H9 (cell line): ENCODE data around the gene PFN3. TPM values are rescaled to one million over a fixed set of nuclear protein-coding genes. Genes with fewer than 3 reads are reported as not detected.

Source experiments
- DNase-seq: peaks from one replicate; pipeline ENCODE4 v3.0.0-alpha.2; 2017
- H2AFZ ChIP-seq: one replicate; pipeline ENCODE4 v1.6.1; 2013; ENCODE audit warnings: mild to moderate bottlenecking, low read length, control low read depth, moderate library complexity
- H2AK5ac ChIP-seq: 2 replicates; pipeline ENCODE4 v1.6.1; 2013; ENCODE audit warnings: low read length, control low read depth, mixed read lengths; ENCODE audit not compliant: insufficient read length
- H2BK120ac ChIP-seq: one replicate; pipeline ENCODE4 v1.6.1; 2013; ENCODE audit warnings: low read depth, mild to moderate bottlenecking, low read length, control low read depth, inconsistent platforms; ENCODE audit not compliant: poor library complexity, severe bottlenecking
- H2BK12ac ChIP-seq: 2 replicates; pipeline ENCODE4 v1.6.1; 2013; ENCODE audit warnings: low read length, control low read depth, mixed read lengths, low read depth; ENCODE audit not compliant: insufficient read length
- H2BK15ac ChIP-seq: 2 replicates; pipeline ENCODE4 v1.6.1; 2013; ENCODE audit warnings: low read depth, low read length, control low read depth
- H2BK20ac ChIP-seq: one replicate; pipeline ENCODE4 v1.6.1; 2013; ENCODE audit warnings: low read depth, mild to moderate bottlenecking, low read length, control low read depth, inconsistent platforms; ENCODE audit not compliant: poor library complexity, severe bottlenecking
- H2BK5ac ChIP-seq: 2 replicates; pipeline ENCODE4 v1.6.1; 2013; ENCODE audit warnings: low read length, control low read depth, mixed read lengths; ENCODE audit not compliant: insufficient read length
- H3K14ac ChIP-seq: 2 replicates; pipeline ENCODE4 v1.6.1; 2013; ENCODE audit warnings: low read length, control low read depth; ENCODE audit not compliant: insufficient read depth
- H3K18ac ChIP-seq: 2 replicates; pipeline ENCODE4 v1.6.1; 2013; ENCODE audit warnings: low read depth, mild to moderate bottlenecking, mixed read lengths, low read length, control low read depth; ENCODE audit not compliant: insufficient read length
- H3K23ac ChIP-seq: 2 replicates; pipeline ENCODE4 v1.6.1; 2013; ENCODE audit warnings: low read length, control low read depth, mixed read lengths, low read depth; ENCODE audit not compliant: insufficient read length
- H3K23me2 ChIP-seq: 2 replicates; pipeline ENCODE4 v1.6.1; 2013; ENCODE audit warnings: low read depth, mild to moderate bottlenecking, mixed read lengths, low read length, control low read depth; ENCODE audit not compliant: insufficient read length, poor library complexity, severe bottlenecking
- H3K27ac ChIP-seq: 2 replicates; pipeline ENCODE4 v1.5.1; 2013; ENCODE audit warnings: low read length, control low read depth, mixed read lengths, low read depth; ENCODE audit not compliant: insufficient read length
- H3K27me3 ChIP-seq: 2 replicates; pipeline ENCODE4 v1.6.1; 2013; ENCODE audit warnings: low read length, control low read depth, inconsistent platforms; ENCODE audit not compliant: insufficient read depth
- H3K4ac ChIP-seq: 2 replicates; pipeline ENCODE4 v1.6.1; 2013; ENCODE audit warnings: low read depth, mild to moderate bottlenecking, control low read depth, inconsistent platforms, low read length, moderate library complexity
- H3K4me1 ChIP-seq: 2 replicates; pipeline ENCODE4 v1.6.1; 2013; ENCODE audit warnings: low read length, control low read depth, inconsistent platforms; ENCODE audit not compliant: insufficient read depth
- H3K4me2 ChIP-seq: 2 replicates; pipeline ENCODE4 v1.6.1; 2013; ENCODE audit warnings: low read length, control low read depth, mixed read lengths; ENCODE audit not compliant: insufficient read length, insufficient read depth
- H3K56ac ChIP-seq: 2 replicates; pipeline ENCODE4 v1.6.1; 2013; ENCODE audit warnings: low read depth, mild to moderate bottlenecking, mixed read lengths, low read length, control low read depth; ENCODE audit not compliant: insufficient read length
- H3K79me1 ChIP-seq: 2 replicates; pipeline ENCODE4 v1.6.1; 2013; ENCODE audit warnings: low read depth, mild to moderate bottlenecking, moderate library complexity, low read length, control low read depth, inconsistent platforms; ENCODE audit not compliant: insufficient read depth, poor library complexity, severe bottlenecking
- H3K79me2 ChIP-seq: 2 replicates; pipeline ENCODE4 v1.6.1; 2013; ENCODE audit warnings: low read length, control low read depth, inconsistent platforms; ENCODE audit not compliant: insufficient read depth
- H3K9ac ChIP-seq: 2 replicates; pipeline ENCODE4 v1.6.1; 2013; ENCODE audit warnings: low read length, control low read depth, mixed read lengths; ENCODE audit not compliant: insufficient read length; ENCODE audit errors: extremely low read depth
- H3K9me3 ChIP-seq: one replicate; pipeline ENCODE4 v1.6.1; 2013; ENCODE audit warnings: low read depth, low read length, inconsistent platforms; ENCODE audit not compliant: control insufficient read depth
- H3T11ph ChIP-seq: one replicate; pipeline ENCODE4 v1.6.1; 2013; ENCODE audit warnings: mild to moderate bottlenecking, low read length, control low read depth, inconsistent platforms
- H4K20me1 ChIP-seq: one replicate; pipeline ENCODE4 v1.6.1; 2013; ENCODE audit not compliant: control insufficient read depth, insufficient read length, insufficient read depth
- H4K5ac ChIP-seq: 2 replicates; pipeline ENCODE4 v1.6.1; 2013; ENCODE audit warnings: low read depth, mild to moderate bottlenecking, mixed read lengths, low read length, control low read depth; ENCODE audit not compliant: insufficient read length
- H4K8ac ChIP-seq: replicated peaks from 2 replicates; pipeline ENCODE4 v1.6.1; 2013; ENCODE audit warnings: low read length, control low read depth, mixed read lengths, low read depth; ENCODE audit not compliant: insufficient read length
- H4K91ac ChIP-seq: 2 replicates; pipeline ENCODE4 v1.6.1; 2013; ENCODE audit warnings: low read depth, mild to moderate bottlenecking, moderate library complexity, mixed read lengths, low read length, control low read depth; ENCODE audit not compliant: insufficient read length
- H3K27ac Mint-ChIP-seq, 3 experiments: 2 replicates in 2 of 3; 3 replicates in 1 of 3; pipeline ENCODE4 v1.8.0; 2020 to 2021; ENCODE audit warnings: mixed read lengths in 3 of 3, mild to moderate bottlenecking in 1 of 3, moderate library complexity in 1 of 3
- H3K27me3 Mint-ChIP-seq: 2 replicates; pipeline ENCODE4 v1.8.0; 2021; ENCODE audit warnings: low read depth, mild to moderate bottlenecking, moderate library complexity, mixed read lengths
- H3K36me3 Mint-ChIP-seq, 3 experiments: 2 replicates in 2 of 3; 3 replicates in 1 of 3; pipeline ENCODE4 v1.8.0; 2020 to 2021; ENCODE audit warnings: low read depth in 3 of 3, mixed read lengths in 3 of 3; ENCODE audit not compliant: insufficient read depth in 1 of 3
- H3K4me1 Mint-ChIP-seq, 2 experiments: 2 replicates each; pipeline ENCODE4 v1.8.0; 2020; ENCODE audit warnings: mixed read lengths in 2 of 2
- H3K4me3 Mint-ChIP-seq, 2 experiments: 2 replicates in 1 of 2; 3 replicates in 1 of 2; pipeline ENCODE4 v1.8.0; 2020 to 2021; ENCODE audit warnings: mild to moderate bottlenecking in 2 of 2, mixed read lengths in 2 of 2, moderate library complexity in 1 of 2
- H3K9me3 Mint-ChIP-seq, 2 experiments: 2 replicates in 1 of 2; 3 replicates in 1 of 2; pipeline ENCODE4 v1.8.0; 2020; ENCODE audit warnings: mild to moderate bottlenecking in 2 of 2, mixed read lengths in 2 of 2, moderate library complexity in 1 of 2
- WGBS: extraction: QIAGEN DNeasy Blood & Tissue Kit; methylation state at CpG from one replicate; pipeline ENCODE4 v1.1.7; 2013; ENCODE audit warnings: missing lambda C conversion rate, low lambda C conversion rate, mixed read lengths; ENCODE audit not compliant: insufficient read length; ENCODE audit errors: extremely low coverage; 5-methylcytosine and 5-hydroxymethylcytosine counted together
- total RNA-seq: library from RNA; stranded (reverse); gene quantifications from 2 replicates; pipeline ENCODE4 v1.2.1, GENCODE V29; 2021
- TF ChIP-seq, protein P1 (sequence below): fragments of 200-600 bp; sonication (generic); conservative IDR thresholded peaks from 3 replicates; pipeline ENCODE4 v1.8.0; 2021; ENCODE audit warnings: antibody characterized with exemption, mild to moderate bottlenecking

The PFN3 gene
- total RNA-seq, 1 experiment from 2014 or later: not detected

GRCh38 chr5:177354711-177355110 is 45.8 kb downstream of the PFN3 start:
- Histone ChIP-seq H3K9me3 (no peaks in the 10 kb centered on the region), H2BK12ac (no peak overlapping the region), H3K27me3 (no peaks in the 10 kb centered on the region), H2BK20ac (no peak overlapping the region), H4K8ac (no peak overlapping the region), H3K79me1 (peaks cover 4% of the 10 kb centered on the region), H3K18ac (no peak overlapping the region), H2AFZ (no peak overlapping the region), H3T11ph (no peak overlapping the region), H3K79me2 (peaks cover 13% of the 10 kb centered on the region), H3K14ac (no peak overlapping the region), H2BK5ac (no peak overlapping the region), H3K4me2 (no peak overlapping the region), H3K9ac (no peak overlapping the region), H3K56ac (no peak overlapping the region), H4K91ac (no peak overlapping the region), H4K20me1 (no peaks in the 10 kb centered on the region), H3K27ac (no peak overlapping the region), H2AK5ac (no peak overlapping the region), H2BK120ac (no peak overlapping the region), H3K23ac (no peak overlapping the region), H3K4ac (no peak overlapping the region), H3K23me2 (peaks cover 7% of the 10 kb centered on the region), H3K4me1 (peaks cover 3% of the 10 kb centered on the region; the same call in 1 of the 2 replicates), H2BK15ac (no peak overlapping the region), H4K5ac (no peak overlapping the region)
- Mint-ChIP-seq H3K36me3 (peaks cover 2 to 5% (median 3%) of the 10 kb centered on the region in 3 experiments; a peak in 5 of 7 replicates), H3K4me3 (no peak overlapping the region; a peak in 1 of 5 replicates), H3K27ac (no peak overlapping the region), H3K27me3 (peaks cover 47% of the 10 kb centered on the region), H3K9me3 (peaks cover 3 to 4% of the 10 kb centered on the region in 2 experiments; a peak in 4 of 5 replicates), H3K4me1 (peaks cover 14 to 19% of the 10 kb centered on the region in 2 experiments)
- TF ChIP-seq, protein P1, sequence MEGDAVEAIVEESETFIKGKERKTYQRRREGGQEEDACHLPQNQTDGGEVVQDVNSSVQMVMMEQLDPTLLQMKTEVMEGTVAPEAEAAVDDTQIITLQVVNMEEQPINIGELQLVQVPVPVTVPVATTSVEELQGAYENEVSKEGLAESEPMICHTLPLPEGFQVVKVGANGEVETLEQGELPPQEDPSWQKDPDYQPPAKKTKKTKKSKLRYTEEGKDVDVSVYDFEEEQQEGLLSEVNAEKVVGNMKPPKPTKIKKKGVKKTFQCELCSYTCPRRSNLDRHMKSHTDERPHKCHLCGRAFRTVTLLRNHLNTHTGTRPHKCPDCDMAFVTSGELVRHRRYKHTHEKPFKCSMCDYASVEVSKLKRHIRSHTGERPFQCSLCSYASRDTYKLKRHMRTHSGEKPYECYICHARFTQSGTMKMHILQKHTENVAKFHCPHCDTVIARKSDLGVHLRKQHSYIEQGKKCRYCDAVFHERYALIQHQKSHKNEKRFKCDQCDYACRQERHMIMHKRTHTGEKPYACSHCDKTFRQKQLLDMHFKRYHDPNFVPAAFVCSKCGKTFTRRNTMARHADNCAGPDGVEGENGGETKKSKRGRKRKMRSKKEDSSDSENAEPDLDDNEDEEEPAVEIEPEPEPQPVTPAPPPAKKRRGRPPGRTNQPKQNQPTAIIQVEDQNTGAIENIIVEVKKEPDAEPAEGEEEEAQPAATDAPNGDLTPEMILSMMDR: no peak
- DNase-seq: no peak
- WGBS: no CpG with 5 or more reads among the region's 3 CpGs
